Fibroblast of lung (primary cell): ENCODE results near the gene ADAMTS14.

Experiments used
- EZH2 ChIP-seq: IDR thresholded peaks from 2 replicates; pipeline ENCODE4 v1.5.1; 2012; ENCODE audit warnings: low read length, control low read depth, mild to moderate bottlenecking; ENCODE audit errors: missing control alignments
- TF ChIP-seq, protein P1 (sequence below), 2 donors: IDR thresholded peaks in 1 of 2; conservative IDR thresholded peaks in 1 of 2; 1 replicate in 1 of 2; 2 replicates in 1 of 2; pipeline ENCODE4 v1.5.1; 2011 to 2012; ENCODE audit warnings: low read length in 2 of 2, control low read depth in 1 of 2, inconsistent platforms in 1 of 2, low read depth in 1 of 2, mild to moderate bottlenecking in 1 of 2

- TF ChIP-seq, protein P1, sequence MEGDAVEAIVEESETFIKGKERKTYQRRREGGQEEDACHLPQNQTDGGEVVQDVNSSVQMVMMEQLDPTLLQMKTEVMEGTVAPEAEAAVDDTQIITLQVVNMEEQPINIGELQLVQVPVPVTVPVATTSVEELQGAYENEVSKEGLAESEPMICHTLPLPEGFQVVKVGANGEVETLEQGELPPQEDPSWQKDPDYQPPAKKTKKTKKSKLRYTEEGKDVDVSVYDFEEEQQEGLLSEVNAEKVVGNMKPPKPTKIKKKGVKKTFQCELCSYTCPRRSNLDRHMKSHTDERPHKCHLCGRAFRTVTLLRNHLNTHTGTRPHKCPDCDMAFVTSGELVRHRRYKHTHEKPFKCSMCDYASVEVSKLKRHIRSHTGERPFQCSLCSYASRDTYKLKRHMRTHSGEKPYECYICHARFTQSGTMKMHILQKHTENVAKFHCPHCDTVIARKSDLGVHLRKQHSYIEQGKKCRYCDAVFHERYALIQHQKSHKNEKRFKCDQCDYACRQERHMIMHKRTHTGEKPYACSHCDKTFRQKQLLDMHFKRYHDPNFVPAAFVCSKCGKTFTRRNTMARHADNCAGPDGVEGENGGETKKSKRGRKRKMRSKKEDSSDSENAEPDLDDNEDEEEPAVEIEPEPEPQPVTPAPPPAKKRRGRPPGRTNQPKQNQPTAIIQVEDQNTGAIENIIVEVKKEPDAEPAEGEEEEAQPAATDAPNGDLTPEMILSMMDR (conservative IDR thresholded peaks at IDR 0.05 in 1 of 2, IDR thresholded peaks at IDR 0.05 in 1 of 2; ENCODE audit: low read depth in 1 of 2, low read length in 2 of 2): no peak
- no peak for TF ChIP-seq EZH2
Observed at GRCh38 chr10:70782086-70782745, 109.9 kb downstream of the ADAMTS14 start.
